Kidney epithelial cell (primary cell): ENCODE results near the gene TICAM2. TPM values are rescaled to one million over a fixed set of nuclear protein-coding genes. Genes with fewer than 3 reads are reported as not detected.
A peak's percentile ranks its signal among the peaks of the same experiment; 100 is the strongest.

Experiments used
- DNase-seq: peaks from one replicate; pipeline ENCODE4 v3.0.0-alpha.2; 2010; ENCODE audit warnings: low read depth
- H3K27me3 ChIP-seq: 2 replicates; pipeline ENCODE4 v1.6.0; 2011; ENCODE audit warnings: low read length; ENCODE audit not compliant: control insufficient read depth, insufficient read depth
- H3K36me3 ChIP-seq: 2 replicates; pipeline ENCODE4 v1.5.1; 2011; ENCODE audit warnings: low read length; ENCODE audit not compliant: control insufficient read depth, insufficient read depth
- H3K4me3 ChIP-seq: 2 replicates; pipeline ENCODE4 v1.5.1; 2011; ENCODE audit warnings: low read depth, mild to moderate bottlenecking, control low read depth, low read length
- CTCF ChIP-seq: IDR thresholded peaks from 2 replicates; pipeline ENCODE4 v1.5.1; 2011; ENCODE audit warnings: mild to moderate bottlenecking, moderate library complexity, low read length, control low read depth, inconsistent platforms; ENCODE audit not compliant: insufficient read depth, poor library complexity, severe bottlenecking
- total RNA-seq: library from RNA; depleted of rRNA; stranded (reverse); fragments of >200 nt; gene quantifications from 2 replicates; pipeline ENCODE4 v1.2.3, GENCODE V29; 2015

TICAM2 gene
- total RNA-seq, 1 donor from 2014 or later, result 2.3 TPM

GRCh38 chr5:115542651-115543364, 59.5 kb downstream of the TICAM2 start:
- Histone ChIP-seq H3K36me3 (no peaks in the 10 kb centered on the region), H3K4me3 (peak overlapping the region; percentile 74), H3K27me3 (no peaks in the 10 kb centered on the region)
- no peak for DNase-seq
- no peak for TF ChIP-seq CTCF

- no peak for DNase-seq
- Histone ChIP-seq H3K27me3 (no peaks in the 10 kb centered on the region), H3K4me3 (peak overlapping the region; percentile 74), H3K36me3 (no peaks in the 10 kb centered on the region)
- no peak for TF ChIP-seq CTCF
Measured at GRCh38 chr5:115542086-115542485, 60.2 kb downstream of the TICAM2 start.

- DNase-seq, result no peak
- TF ChIP-seq CTCF, result no peak
- H3K36me3 ChIP-seq, result no peaks in the 10 kb centered on the region
Measured at GRCh38 chr5:115541611-115542010, 60.7 kb downstream of the TICAM2 start.

GRCh38 chr5:115535479-115536035, 66.7 kb downstream of the TICAM2 start:
- DNase-seq, result no peak
- H3K36me3 ChIP-seq, result no peaks in the 10 kb centered on the region
- no peak for TF ChIP-seq CTCF

More at GRCh38 chr5:115541611-115542010, 60.7 kb downstream of the TICAM2 start:
- peak overlapping the region; percentile 74 for H3K4me3 ChIP-seq
- no peaks in the 10 kb centered on the region for H3K27me3 ChIP-seq

GRCh38 chr5:115532517-115532916, 69.8 kb downstream of the TICAM2 start:
- no peak for TF ChIP-seq CTCF
- no peak for DNase-seq
- Histone ChIP-seq H3K27me3 (no peaks in the 10 kb centered on the region), H3K36me3 (no peaks in the 10 kb centered on the region), H3K4me3 (no peak overlapping the region)

More at GRCh38 chr5:115535479-115536035, 66.7 kb downstream of the TICAM2 start:
- H3K4me3 ChIP-seq, result no peak overlapping the region
- no peaks in the 10 kb centered on the region for H3K27me3 ChIP-seq
